Measurements from ENCODE around the gene LAGE3.

GRCh38 chrX:154502098-154502497 lies 23.0 kb upstream of the LAGE3 start:
- TF ChIP-seq CTCF (optimal IDR thresholded peaks at IDR 0.05 in 1 of 3, IDR thresholded peaks at IDR 0.05 in 1 of 3, conservative IDR thresholded peaks at IDR 0.05 in 1 of 3; ENCODE audit: extremely low read depth in 1 of 3, insufficient read depth in 2 of 3, low read length in 3 of 3) (no peak), EZH2 (IDR thresholded peaks at IDR 0.05; ENCODE audit: low read length) (no peak)
